BE2C (cell line): ENCODE results near the gene PPAN.

ENCODE experiments used
- DNase-seq: peaks from one replicate; pipeline ENCODE4 v3.0.0-alpha.2; 2020
- H3K27me3 ChIP-seq: fragments of 250-450 bp; sonication (Bioruptor Pico); 2 replicates; pipeline ENCODE4 v1.5.1; 2020; ENCODE audit warnings: mild to moderate bottlenecking
- H3K36me3 ChIP-seq: fragments of 250-450 bp; sonication (Bioruptor Pico); 2 replicates; pipeline ENCODE4 v1.5.1; 2020; ENCODE audit warnings: mild to moderate bottlenecking
- H3K4me1 ChIP-seq: fragments of 250-450 bp; sonication (Bioruptor Pico); 2 replicates; pipeline ENCODE4 v1.5.1; 2020
- H3K4me3 ChIP-seq: 2 replicates; pipeline ENCODE4 v1.5.1; 2011; ENCODE audit warnings: low read depth, low read length
- H3K9me3 ChIP-seq: fragments of 250-450 bp; sonication (Bioruptor Pico); 2 replicates; pipeline ENCODE4 v1.5.1; 2020
- CTCF ChIP-seq: IDR thresholded peaks from 2 replicates; pipeline ENCODE4 v1.5.1; 2012; ENCODE audit warnings: mild to moderate bottlenecking, low read depth, low read length

PPAN gene

GRCh38 chr19:10144361-10144760 is 38.2 kb downstream of the PPAN start:
- no peak for TF ChIP-seq CTCF
- H3K27me3 ChIP-seq, result no peaks in the 10 kb centered on the region
- H3K36me3 ChIP-seq, result peaks cover 94% of the 10 kb centered on the region
- no peak overlapping the region for H3K4me3 ChIP-seq
- no peaks in the 10 kb centered on the region for H3K4me1 ChIP-seq
- no peaks in the 10 kb centered on the region for H3K9me3 ChIP-seq
- DNase-seq, result no peak

GRCh38 chr19:10145031-10145430 is 38.9 kb downstream of the PPAN start:
- H3K36me3 ChIP-seq, result peaks cover 94% of the 10 kb centered on the region

GRCh38 chr19:10146142-10146541 is 40.0 kb downstream of the PPAN start:
- Histone ChIP-seq H3K36me3 (peaks cover 94% of the 10 kb centered on the region), H3K4me3 (no peak overlapping the region), H3K27me3 (no peaks in the 10 kb centered on the region), H3K9me3 (no peaks in the 10 kb centered on the region; the same call in 1 of the 2 replicates), H3K4me1 (no peaks in the 10 kb centered on the region)
- TF ChIP-seq CTCF, result no peak
- DNase-seq, result no peak

More at GRCh38 chr19:10145031-10145430, 38.9 kb downstream of the PPAN start:
- Histone ChIP-seq H3K9me3 (no peaks in the 10 kb centered on the region; the same call in 1 of the 2 replicates), H3K4me3 (no peak overlapping the region), H3K27me3 (no peaks in the 10 kb centered on the region), H3K4me1 (no peaks in the 10 kb centered on the region)
- no peak for TF ChIP-seq CTCF
- no peak for DNase-seq

GRCh38 chr19:10149427-10149826 is 43.3 kb downstream of the PPAN start:
- Histone ChIP-seq H3K4me1 (no peaks in the 10 kb centered on the region), H3K9me3 (no peaks in the 10 kb centered on the region; the same call in 1 of the 2 replicates), H3K4me3 (no peak overlapping the region), H3K27me3 (no peaks in the 10 kb centered on the region), H3K36me3 (peaks cover 89% of the 10 kb centered on the region)
- no peak for TF ChIP-seq CTCF
- no peak for DNase-seq

GRCh38 chr19:10151521-10151920 is 45.4 kb downstream of the PPAN start:
- no peak overlapping the region for H3K4me3 ChIP-seq
- H3K36me3 ChIP-seq, result peaks cover 86% of the 10 kb centered on the region
- no peaks in the 10 kb centered on the region for H3K4me1 ChIP-seq
- no peaks in the 10 kb centered on the region for H3K27me3 ChIP-seq
- no peak for DNase-seq
- TF ChIP-seq CTCF, result no peak
- no peaks in the 10 kb centered on the region; the same call in 1 of the 2 replicates for H3K9me3 ChIP-seq

- DNase-seq, result no peak
- H3K4me1 ChIP-seq, result no peaks in the 10 kb centered on the region
- no peaks in the 10 kb centered on the region; the same call in 1 of the 2 replicates for H3K9me3 ChIP-seq
- H3K4me3 ChIP-seq, result no peak overlapping the region
- TF ChIP-seq CTCF, result no peak
- no peaks in the 10 kb centered on the region for H3K27me3 ChIP-seq
- H3K36me3 ChIP-seq, result peaks cover 86% of the 10 kb centered on the region
These were observed 45.9 kb downstream of the PPAN start for GRCh38 chr19:10152100-10152499.
